Measurements from ENCODE around the gene UBL7.

DNA sequence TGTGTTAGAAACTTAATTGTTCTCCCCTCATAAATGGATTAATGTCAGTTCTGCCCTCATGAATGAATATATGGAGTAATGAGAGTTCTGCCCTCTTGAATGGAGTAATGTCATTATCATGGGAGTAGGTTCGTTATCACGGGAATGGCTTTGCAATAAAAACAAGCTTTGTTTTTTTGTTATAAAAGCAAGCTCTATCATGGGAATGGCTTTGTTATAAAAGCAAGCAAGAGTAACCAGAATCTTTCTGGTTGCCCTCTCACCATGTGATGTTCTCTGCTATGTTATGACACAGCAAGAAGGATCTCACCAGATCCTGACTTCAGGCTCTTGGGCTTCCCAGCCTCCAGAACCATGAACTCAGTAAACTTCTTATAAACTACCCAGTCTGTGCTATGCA is 38.4 kb upstream of the UBL7 start:
- TF ChIP-seq POLR2A (IDR thresholded peaks at IDR 0.05; ENCODE audit: low read depth, low read length) (no peak), TAF1 (IDR thresholded peaks at IDR 0.05; ENCODE audit: low read depth, low read length) (no peak), POLR2AphosphoS5 (IDR thresholded peaks at IDR 0.05; ENCODE audit: low read depth, low read length) (no peak)
